GM13976 (cell line): ENCODE data around the gene NRARP.
"Not testable (repeated sequence)": the region's sequence is repeated elsewhere in the genome, so short reads cannot be mapped to it uniquely, and the experiment has no call there.

Experiments used
- DNase-seq: peaks from one replicate; pipeline ENCODE4 v3.0.0; 2012; ENCODE audit warnings: low spot score
- CTCF ChIP-seq: IDR thresholded peaks from 2 replicates; pipeline ENCODE4 v1.5.1; 2012; ENCODE audit warnings: borderline replicate concordance, mild to moderate bottlenecking; ENCODE audit not compliant: insufficient read depth; ENCODE audit errors: extremely low read depth, missing control alignments, control extremely low read depth
- in situ Hi-C: fragments of 300-500 bp; cut with MboI; formaldehyde crosslinking; loops from one replicate; pipeline ENCODE4 v1.12.0; 2022; ENCODE audit warnings: low sequenced_read_pairs, mixed read lengths, inconsistent platforms; ENCODE audit not compliant: unreplicated experiment

The NRARP gene

GRCh38 chr9:137341227-137341626, 39.2 kb upstream of the NRARP start:
- no peak for DNase-seq
- no peak for TF ChIP-seq CTCF
- in situ Hi-C loops = no loop called here

- in situ Hi-C loops, DNase-seq: not testable (repeated sequence)
These were observed 37.9 kb upstream of the NRARP start for GRCh38 chr9:137339908-137340462.

- TF ChIP-seq CTCF = no peak
- in situ Hi-C loops = no loop called here
- DNase-seq = no peak
These were observed 37.2 kb upstream of the NRARP start for GRCh38 chr9:137339045-137339907.

GRCh38 chr9:137336735-137337134, 34.7 kb upstream of the NRARP start:
- TF ChIP-seq CTCF = no peak
- in situ Hi-C loops = no loop called here
- no peak for DNase-seq

GRCh38 chr9:137333016-137333671, 31.1 kb upstream of the NRARP start:
- in situ Hi-C loops = no loop called here
- no peak for TF ChIP-seq CTCF
- DNase-seq = no peak

- DNase-seq = no peak
- TF ChIP-seq CTCF = no peak
- in situ Hi-C loops = no loop called here
These were observed 29.9 kb upstream of the NRARP start for GRCh38 chr9:137331929-137332328.

GRCh38 chr9:137330689-137331088, 28.6 kb upstream of the NRARP start:
- in situ Hi-C loops = no loop called here
- no peak for TF ChIP-seq CTCF
- DNase-seq = no peak

- DNase-seq, in situ Hi-C loops: not testable (repeated sequence)
These were observed 27.5 kb upstream of the NRARP start for GRCh38 chr9:137329590-137329989.

- DNase-seq, in situ Hi-C loops: not testable (repeated sequence)
These were observed 25.8 kb upstream of the NRARP start for GRCh38 chr9:137327641-137328550.
